Measurements from ENCODE around the gene RTN4.

The RTN4 gene

DNA sequence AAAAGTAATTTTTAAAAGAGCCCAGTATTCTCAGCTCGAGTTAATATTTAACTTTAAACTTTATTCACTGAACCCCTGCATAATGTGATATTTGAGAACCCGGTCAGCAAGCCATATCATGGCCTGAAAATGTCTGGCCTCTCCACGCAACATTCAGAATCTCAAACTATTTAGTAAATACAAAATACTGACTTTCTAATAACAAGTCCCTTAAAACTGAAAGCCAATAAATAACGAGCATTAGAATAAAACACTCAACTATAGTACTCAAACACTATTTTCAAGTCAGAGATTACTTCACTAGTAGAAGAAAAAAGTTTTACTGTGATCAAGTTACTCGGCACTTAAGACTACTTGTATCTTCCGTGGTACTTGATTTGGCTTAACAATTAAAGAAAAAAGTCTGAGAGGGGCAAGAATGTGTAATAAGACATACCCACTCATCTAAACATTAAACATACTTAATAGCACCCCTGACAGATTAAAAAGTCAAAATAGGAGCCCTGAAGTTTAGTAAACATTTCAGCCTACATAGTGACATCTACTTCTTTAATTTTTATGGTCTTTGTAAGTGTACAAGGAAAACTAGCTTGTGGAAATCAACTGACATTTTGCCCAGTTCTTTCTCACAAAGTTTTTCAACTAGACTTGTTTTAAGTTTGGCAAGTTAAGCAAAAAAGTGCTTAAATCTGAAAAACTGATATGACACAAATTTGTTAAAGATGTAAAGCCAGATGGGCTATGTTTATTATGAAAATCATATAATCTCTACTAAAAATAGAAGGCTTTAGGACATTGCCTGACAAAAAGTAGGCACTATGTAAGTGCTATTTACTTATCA, 38.2 kb downstream of the RTN4 start:
- Histone ChIP-seq H3K27me3 (ENCODE audit: low read depth, low read length) (no peaks in the 10 kb centered on the region), H4K20me1 (ENCODE audit: insufficient read depth, low read length) (peaks cover 39% of the 10 kb centered on the region), H3K4me3 (ENCODE audit: low read length) (no peak overlapping the region), H3K79me2 (ENCODE audit: low read length) (peaks cover 49% of the 10 kb centered on the region), H3K9me3 (ENCODE audit: insufficient read depth, low read length) (no peaks in the 10 kb centered on the region), H3K36me3 (replicated peaks; ENCODE audit: low read depth, low read length) (no peaks in the 10 kb centered on the region), H3K4me2 (ENCODE audit: low read length) (peak overlapping the region; percentile 23), H3K9ac (ENCODE audit: low read length) (no peak overlapping the region), H3K27ac (ENCODE audit: low read length) (no peak overlapping the region), H2AFZ (ENCODE audit: low read depth, low read length) (no peak overlapping the region), H3K4me1 (ENCODE audit: low read length) (peaks cover 30% of the 10 kb centered on the region)
- TF ChIP-seq, protein P1, sequence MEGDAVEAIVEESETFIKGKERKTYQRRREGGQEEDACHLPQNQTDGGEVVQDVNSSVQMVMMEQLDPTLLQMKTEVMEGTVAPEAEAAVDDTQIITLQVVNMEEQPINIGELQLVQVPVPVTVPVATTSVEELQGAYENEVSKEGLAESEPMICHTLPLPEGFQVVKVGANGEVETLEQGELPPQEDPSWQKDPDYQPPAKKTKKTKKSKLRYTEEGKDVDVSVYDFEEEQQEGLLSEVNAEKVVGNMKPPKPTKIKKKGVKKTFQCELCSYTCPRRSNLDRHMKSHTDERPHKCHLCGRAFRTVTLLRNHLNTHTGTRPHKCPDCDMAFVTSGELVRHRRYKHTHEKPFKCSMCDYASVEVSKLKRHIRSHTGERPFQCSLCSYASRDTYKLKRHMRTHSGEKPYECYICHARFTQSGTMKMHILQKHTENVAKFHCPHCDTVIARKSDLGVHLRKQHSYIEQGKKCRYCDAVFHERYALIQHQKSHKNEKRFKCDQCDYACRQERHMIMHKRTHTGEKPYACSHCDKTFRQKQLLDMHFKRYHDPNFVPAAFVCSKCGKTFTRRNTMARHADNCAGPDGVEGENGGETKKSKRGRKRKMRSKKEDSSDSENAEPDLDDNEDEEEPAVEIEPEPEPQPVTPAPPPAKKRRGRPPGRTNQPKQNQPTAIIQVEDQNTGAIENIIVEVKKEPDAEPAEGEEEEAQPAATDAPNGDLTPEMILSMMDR (IDR thresholded peaks at IDR 0.05; ENCODE audit: low read depth, low read length): no peak
- TF ChIP-seq EZH2phosphoT487 (IDR thresholded peaks at IDR 0.05; ENCODE audit: low read depth): no peak

DNA sequence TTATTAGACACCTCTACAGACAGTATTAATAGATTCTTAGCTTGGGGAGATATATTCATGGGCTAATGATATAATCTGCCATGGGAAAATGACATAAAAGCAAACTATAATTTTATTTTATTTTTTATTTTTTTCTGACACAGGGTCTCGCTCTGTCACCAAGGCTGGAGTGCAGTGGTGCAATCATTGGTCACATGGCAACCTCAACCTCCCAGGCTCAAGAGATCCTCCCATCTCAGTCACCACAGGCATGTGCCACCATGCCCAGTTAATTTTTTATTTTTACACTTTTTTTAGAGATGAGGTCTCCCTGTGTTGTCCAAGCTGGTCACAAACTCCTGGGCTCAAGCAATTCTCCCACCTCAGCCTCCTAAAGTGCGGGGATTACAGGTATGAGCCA, 39.3 kb downstream of the RTN4 start:
- H2AFZ ChIP-seq (ENCODE audit: low read depth, low read length): no peak overlapping the region
- no peak overlapping the region for H3K27ac ChIP-seq (ENCODE audit: low read length)
- TF ChIP-seq EZH2phosphoT487 (IDR thresholded peaks at IDR 0.05; ENCODE audit: low read depth): no peak
- no peaks in the 10 kb centered on the region for H3K36me3 ChIP-seq (replicated peaks; ENCODE audit: low read depth, low read length)
- peaks cover 30% of the 10 kb centered on the region for H3K4me1 ChIP-seq (ENCODE audit: low read length)
- no peaks in the 10 kb centered on the region for H3K27me3 ChIP-seq (ENCODE audit: low read depth, low read length)
- H4K20me1 ChIP-seq (ENCODE audit: insufficient read depth, low read length): peaks cover 50% of the 10 kb centered on the region
- H3K9me3 ChIP-seq (ENCODE audit: insufficient read depth, low read length): no peaks in the 10 kb centered on the region
- H3K9ac ChIP-seq (ENCODE audit: low read length): no peak overlapping the region
- H3K4me3 ChIP-seq (ENCODE audit: low read length): no peak overlapping the region
- peaks cover 51% of the 10 kb centered on the region for H3K79me2 ChIP-seq (ENCODE audit: low read length)
- H3K4me2 ChIP-seq (ENCODE audit: low read length): no peak overlapping the region

DNA sequence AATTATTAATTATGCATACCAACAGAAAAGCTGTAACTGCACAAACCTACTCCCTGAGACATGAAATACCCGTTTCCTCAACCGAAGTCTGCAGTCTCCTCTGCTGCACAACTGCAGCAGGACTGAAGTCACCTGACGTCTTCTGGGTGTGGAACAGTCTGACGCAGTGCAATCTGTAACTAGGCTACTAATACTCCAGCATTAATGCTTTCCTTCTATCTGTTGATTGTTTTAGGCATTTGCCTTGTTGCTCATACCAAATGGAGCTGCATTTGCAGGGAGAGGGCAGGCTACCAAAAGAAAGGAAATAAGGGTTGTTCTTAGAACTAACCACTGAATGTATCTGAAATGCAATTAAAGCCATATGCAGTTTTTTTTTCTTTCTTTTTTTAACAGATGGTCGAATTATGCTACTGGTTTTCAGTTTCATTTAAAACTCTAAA, 40.1 kb downstream of the RTN4 start:
- no peaks in the 10 kb centered on the region for H3K36me3 ChIP-seq (replicated peaks; ENCODE audit: low read depth, low read length)
- peaks cover 53% of the 10 kb centered on the region for H4K20me1 ChIP-seq (ENCODE audit: insufficient read depth, low read length)
- peaks cover 58% of the 10 kb centered on the region for H3K79me2 ChIP-seq (ENCODE audit: low read length)
- H3K9me3 ChIP-seq (ENCODE audit: insufficient read depth, low read length): no peaks in the 10 kb centered on the region
- H3K9ac ChIP-seq (ENCODE audit: low read length): peak overlapping the region; percentile 27
- TF ChIP-seq, protein P1 (IDR thresholded peaks at IDR 0.05; ENCODE audit: low read depth, low read length): no peak
- no peak for TF ChIP-seq EZH2phosphoT487 (IDR thresholded peaks at IDR 0.05; ENCODE audit: low read depth)
- no peaks in the 10 kb centered on the region for H3K27me3 ChIP-seq (ENCODE audit: low read depth, low read length)
- H3K4me3 ChIP-seq (ENCODE audit: low read length): peak overlapping the region; percentile 71
- H3K4me2 ChIP-seq (ENCODE audit: low read length): peak overlapping the region; percentile 84
- H3K27ac ChIP-seq (ENCODE audit: low read length): no peak overlapping the region
- H3K4me1 ChIP-seq (ENCODE audit: low read length): peaks cover 30% of the 10 kb centered on the region
- no peak overlapping the region for H2AFZ ChIP-seq (ENCODE audit: low read depth, low read length)

DNA sequence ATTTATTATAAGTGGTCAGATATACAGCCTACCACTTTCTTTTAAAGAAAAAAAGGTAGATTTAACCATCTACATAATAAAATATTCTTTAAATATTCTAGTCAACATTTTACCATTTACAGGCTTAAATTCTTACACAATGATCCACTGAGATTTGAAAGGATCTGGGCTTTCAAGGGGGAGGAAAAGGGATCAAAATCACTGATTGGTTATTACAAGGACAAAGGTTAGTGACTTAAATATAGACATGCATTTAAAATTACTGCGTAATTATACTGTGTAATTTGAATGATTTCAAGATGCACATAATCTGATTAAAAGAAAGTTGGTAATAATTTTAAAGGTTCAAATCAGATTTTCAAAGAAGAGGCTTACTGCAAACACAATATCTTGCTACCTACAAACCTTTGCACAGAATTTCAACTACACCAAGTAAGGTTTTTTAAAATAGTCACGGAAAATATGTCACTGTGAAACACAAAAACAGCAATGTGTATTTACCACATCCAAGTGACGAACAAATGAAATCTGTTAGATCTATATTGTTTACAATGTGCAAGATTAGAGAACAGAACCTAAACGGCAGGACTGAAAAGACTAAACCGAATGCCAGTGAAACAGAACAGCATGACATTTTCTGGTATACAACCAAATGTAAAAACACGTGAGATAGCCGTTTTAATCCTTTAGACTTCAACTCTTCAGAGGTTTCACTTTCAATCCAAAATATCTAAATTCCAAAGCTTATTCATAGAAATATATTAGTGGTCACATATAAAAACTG, 40.8 kb downstream of the RTN4 start:
- H3K79me2 ChIP-seq (ENCODE audit: low read length): peaks cover 63% of the 10 kb centered on the region
- peak overlapping the region; percentile 27 for H3K9ac ChIP-seq (ENCODE audit: low read length)
- H3K4me1 ChIP-seq (ENCODE audit: low read length): peaks cover 30% of the 10 kb centered on the region
- no peaks in the 10 kb centered on the region for H3K9me3 ChIP-seq (ENCODE audit: insufficient read depth, low read length)
- H3K27ac ChIP-seq (ENCODE audit: low read length): no peak overlapping the region
- H3K27me3 ChIP-seq (ENCODE audit: low read depth, low read length): no peaks in the 10 kb centered on the region
- TF ChIP-seq, protein P1 (IDR thresholded peaks at IDR 0.05; ENCODE audit: low read depth, low read length): no peak
- no peak for TF ChIP-seq EZH2phosphoT487 (IDR thresholded peaks at IDR 0.05; ENCODE audit: low read depth)
- H2AFZ ChIP-seq (ENCODE audit: low read depth, low read length): no peak overlapping the region
- H3K4me3 ChIP-seq (ENCODE audit: low read length): peak overlapping the region; percentile 71
- H4K20me1 ChIP-seq (ENCODE audit: insufficient read depth, low read length): peaks cover 58% of the 10 kb centered on the region
- peak overlapping the region; percentile 84 for H3K4me2 ChIP-seq (ENCODE audit: low read length)
- H3K36me3 ChIP-seq (replicated peaks; ENCODE audit: low read depth, low read length): no peaks in the 10 kb centered on the region

All from OCI-LY3 (cell line).